ENCODE results near the gene RGPD6. TPM values are rescaled to one million over a fixed set of nuclear protein-coding genes. Genes with fewer than 3 reads are reported as not detected.
"Not testable (repeated sequence)": the region's sequence is repeated elsewhere in the genome, so short reads cannot be mapped to it uniquely, and the experiment has no call there.

The RGPD6 gene
- total and polyA plus RNA-seq, 4 donors: 7.8 to 79.1 (median 27.1) TPM

GRCh38 chr2:110496027-110496426, 81.0 kb downstream of the RGPD6 start:
- H3K9me3 ChIP-seq (ENCODE audit: control insufficient read depth, low read length); ATAC-seq (ENCODE audit: low FRiP score); H3K27ac ChIP-seq (ENCODE audit: low read depth in 1 of 2, low read length in 2 of 2); H3K27me3 ChIP-seq (ENCODE audit: control insufficient read depth in 1 of 2, insufficient read depth in 2 of 2, low read length in 1 of 2); DNase-seq; H3K36me3 ChIP-seq (ENCODE audit: control insufficient read depth in 1 of 2, insufficient read depth in 2 of 2, low read length in 1 of 2); intact Hi-C loops (cut with DNase I); H3K4me1 ChIP-seq (ENCODE audit: control insufficient read depth in 1 of 2, insufficient read depth in 2 of 2, low read length in 2 of 2); H3K4me3 ChIP-seq (ENCODE audit: low read length in 2 of 2): not testable (repeated sequence)
- WGBS, 2 donors: no CpG with 5 or more reads among the region's 6 CpGs

DNA sequence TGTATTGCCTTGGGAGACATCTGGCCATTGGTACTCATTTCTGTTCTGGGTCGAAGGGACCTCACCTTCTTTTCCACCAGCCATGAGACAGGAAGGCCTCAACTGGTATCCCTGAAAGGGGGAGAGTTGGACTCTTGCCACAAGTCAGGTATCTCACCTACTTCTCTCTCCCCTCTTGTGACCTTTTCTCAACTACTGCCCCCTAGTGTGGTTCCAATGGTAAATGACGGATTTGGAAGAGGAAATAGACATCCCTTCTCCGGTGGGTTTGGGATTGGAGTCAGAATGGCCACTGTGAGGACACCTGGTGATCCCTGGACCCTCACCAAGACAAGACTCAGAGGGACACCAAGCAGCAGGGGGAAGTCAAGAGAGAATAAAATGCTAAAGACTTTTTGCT, 82.5 kb downstream of the RGPD6 start:
- no CpG with 5 or more reads among the region's 3 CpGs for WGBS, 2 donors
- intact Hi-C loops (cut with DNase I): not testable (repeated sequence)

GRCh38 chr2:110488991-110489390, 88.0 kb downstream of the RGPD6 start:
- H3K27ac ChIP-seq (ENCODE audit: low read depth in 1 of 2, low read length in 2 of 2); ATAC-seq (ENCODE audit: low FRiP score); DNase-seq; H3K4me1 ChIP-seq (ENCODE audit: control insufficient read depth in 1 of 2, insufficient read depth in 2 of 2, low read length in 2 of 2); H3K4me3 ChIP-seq (ENCODE audit: low read length in 2 of 2); H3K9me3 ChIP-seq (ENCODE audit: control insufficient read depth, low read length); H3K27me3 ChIP-seq (ENCODE audit: control insufficient read depth in 1 of 2, insufficient read depth in 2 of 2, low read length in 1 of 2); H3K36me3 ChIP-seq (ENCODE audit: control insufficient read depth in 1 of 2, insufficient read depth in 2 of 2, low read length in 1 of 2); intact Hi-C loops (cut with DNase I): not testable (repeated sequence)
- no CpG with 5 or more reads among the region's 1 CpG for WGBS, 2 donors

More for the DNA sequence above, 82.5 kb downstream of the RGPD6 start:
- H3K9me3 ChIP-seq (ENCODE audit: control insufficient read depth, low read length); H3K36me3 ChIP-seq (ENCODE audit: control insufficient read depth in 1 of 2, insufficient read depth in 2 of 2, low read length in 1 of 2); H3K4me1 ChIP-seq (ENCODE audit: control insufficient read depth in 1 of 2, insufficient read depth in 2 of 2, low read length in 2 of 2); H3K27me3 ChIP-seq (ENCODE audit: control insufficient read depth in 1 of 2, insufficient read depth in 2 of 2, low read length in 1 of 2); H3K4me3 ChIP-seq (ENCODE audit: low read length in 2 of 2); H3K27ac ChIP-seq (ENCODE audit: low read depth in 1 of 2, low read length in 2 of 2); ATAC-seq (ENCODE audit: low FRiP score); DNase-seq: not testable (repeated sequence)

- H3K4me1 ChIP-seq (ENCODE audit: control insufficient read depth in 1 of 2, insufficient read depth in 2 of 2, low read length in 2 of 2); H3K27ac ChIP-seq (ENCODE audit: low read depth in 1 of 2, low read length in 2 of 2); ATAC-seq (ENCODE audit: low FRiP score); H3K36me3 ChIP-seq (ENCODE audit: control insufficient read depth in 1 of 2, insufficient read depth in 2 of 2, low read length in 1 of 2); H3K27me3 ChIP-seq (ENCODE audit: control insufficient read depth in 1 of 2, insufficient read depth in 2 of 2, low read length in 1 of 2); intact Hi-C loops (cut with DNase I); H3K9me3 ChIP-seq (ENCODE audit: control insufficient read depth, low read length); H3K4me3 ChIP-seq (ENCODE audit: low read length in 2 of 2); DNase-seq: not testable (repeated sequence)
- WGBS, 2 donors: no CpG with 5 or more reads among the region's 4 CpGs
Measured at GRCh38 chr2:110482697-110483096, 94.3 kb downstream of the RGPD6 start.

GRCh38 chr2:110481200-110481599, 95.8 kb downstream of the RGPD6 start:
- WGBS, 2 donors: no CpG with 5 or more reads among the region's 3 CpGs
- not testable (repeated sequence) for ATAC-seq (ENCODE audit: low FRiP score)

GRCh38 chr2:110480084-110480483, 96.9 kb downstream of the RGPD6 start:
- intact Hi-C loops (cut with DNase I): not testable (repeated sequence)

More at GRCh38 chr2:110481200-110481599, 95.8 kb downstream of the RGPD6 start:
- H3K4me3 ChIP-seq (ENCODE audit: low read length in 2 of 2); DNase-seq; H3K27me3 ChIP-seq (ENCODE audit: control insufficient read depth in 1 of 2, insufficient read depth in 2 of 2, low read length in 1 of 2); H3K36me3 ChIP-seq (ENCODE audit: control insufficient read depth in 1 of 2, insufficient read depth in 2 of 2, low read length in 1 of 2); H3K4me1 ChIP-seq (ENCODE audit: control insufficient read depth in 1 of 2, insufficient read depth in 2 of 2, low read length in 2 of 2); H3K9me3 ChIP-seq (ENCODE audit: control insufficient read depth, low read length); intact Hi-C loops (cut with DNase I); H3K27ac ChIP-seq (ENCODE audit: low read depth in 1 of 2, low read length in 2 of 2): not testable (repeated sequence)

GRCh38 chr2:110477370-110477769, 99.7 kb downstream of the RGPD6 start:
- H3K9me3 ChIP-seq (ENCODE audit: control insufficient read depth, low read length); H3K4me3 ChIP-seq (ENCODE audit: low read length in 2 of 2); H3K4me1 ChIP-seq (ENCODE audit: control insufficient read depth in 1 of 2, insufficient read depth in 2 of 2, low read length in 2 of 2); H3K36me3 ChIP-seq (ENCODE audit: control insufficient read depth in 1 of 2, insufficient read depth in 2 of 2, low read length in 1 of 2); DNase-seq; H3K27ac ChIP-seq (ENCODE audit: low read depth in 1 of 2, low read length in 2 of 2); H3K27me3 ChIP-seq (ENCODE audit: control insufficient read depth in 1 of 2, insufficient read depth in 2 of 2, low read length in 1 of 2); intact Hi-C loops (cut with DNase I); ATAC-seq (ENCODE audit: low FRiP score): not testable (repeated sequence)
- no CpG with 5 or more reads among the region's 7 CpGs for WGBS, 2 donors

More at GRCh38 chr2:110480084-110480483, 96.9 kb downstream of the RGPD6 start:
- not testable (repeated sequence) for H3K4me3 ChIP-seq (ENCODE audit: low read length in 2 of 2); H3K27ac ChIP-seq (ENCODE audit: low read depth in 1 of 2, low read length in 2 of 2); H3K36me3 ChIP-seq (ENCODE audit: control insufficient read depth in 1 of 2, insufficient read depth in 2 of 2, low read length in 1 of 2); DNase-seq; H3K9me3 ChIP-seq (ENCODE audit: control insufficient read depth, low read length); ATAC-seq (ENCODE audit: low FRiP score); H3K4me1 ChIP-seq (ENCODE audit: control insufficient read depth in 1 of 2, insufficient read depth in 2 of 2, low read length in 2 of 2); H3K27me3 ChIP-seq (ENCODE audit: control insufficient read depth in 1 of 2, insufficient read depth in 2 of 2, low read length in 1 of 2)
- WGBS, 2 donors: no CpG with 5 or more reads among the region's 4 CpGs

GRCh38 chr2:110476952-110477351, 100.1 kb downstream of the RGPD6 start:
- H3K4me3 ChIP-seq (ENCODE audit: low read length in 2 of 2); H3K9me3 ChIP-seq (ENCODE audit: control insufficient read depth, low read length); intact Hi-C loops (cut with DNase I); DNase-seq; H3K4me1 ChIP-seq (ENCODE audit: control insufficient read depth in 1 of 2, insufficient read depth in 2 of 2, low read length in 2 of 2); H3K27me3 ChIP-seq (ENCODE audit: control insufficient read depth in 1 of 2, insufficient read depth in 2 of 2, low read length in 1 of 2); H3K27ac ChIP-seq (ENCODE audit: low read depth in 1 of 2, low read length in 2 of 2); H3K36me3 ChIP-seq (ENCODE audit: control insufficient read depth in 1 of 2, insufficient read depth in 2 of 2, low read length in 1 of 2); ATAC-seq (ENCODE audit: low FRiP score): not testable (repeated sequence)
- no CpG with 5 or more reads among the region's 6 CpGs for WGBS, 2 donors

GRCh38 chr2:110475627-110476359, 101.2 kb downstream of the RGPD6 start:
- H3K4me3 ChIP-seq (ENCODE audit: low read length in 2 of 2); intact Hi-C loops (cut with DNase I); ATAC-seq (ENCODE audit: low FRiP score): not testable (repeated sequence)

More at GRCh38 chr2:110475627-110476359, 101.2 kb downstream of the RGPD6 start:
- WGBS, 2 donors: no CpG with 5 or more reads among the region's 3 CpGs
- not testable (repeated sequence) for H3K27ac ChIP-seq (ENCODE audit: low read depth in 1 of 2, low read length in 2 of 2); H3K9me3 ChIP-seq (ENCODE audit: control insufficient read depth, low read length); H3K4me1 ChIP-seq (ENCODE audit: control insufficient read depth in 1 of 2, insufficient read depth in 2 of 2, low read length in 2 of 2); H3K27me3 ChIP-seq (ENCODE audit: control insufficient read depth in 1 of 2, insufficient read depth in 2 of 2, low read length in 1 of 2); H3K36me3 ChIP-seq (ENCODE audit: control insufficient read depth in 1 of 2, insufficient read depth in 2 of 2, low read length in 1 of 2); DNase-seq
